ENCODE measurements around the gene IZUMO2. TPM values are rescaled to one million over a fixed set of nuclear protein-coding genes. Genes with fewer than 3 reads are reported as not detected.

The IZUMO2 gene
- total and polyA plus RNA-seq, 10 of the 15 experiments (the other 5 are each of a cell fraction or from before 2014, with no cell fraction given) = not detected

- no peak for ATAC-seq
- no peak overlapping the region for H3K4me3 ChIP-seq
- H4K20me1 ChIP-seq (ENCODE audit: control insufficient read depth, insufficient read depth) = no peaks in the 10 kb centered on the region
- H2AFZ ChIP-seq (ENCODE audit: control insufficient read depth, low read depth, low read length) = no peak overlapping the region
- no peak overlapping the region for H3K27ac ChIP-seq (ENCODE audit: control insufficient read depth, insufficient read depth)
- intact Hi-C loops (cut with micrococcal nuclease; ENCODE audit: unreplicated experiment) = no loop called here
- ChIA-PET SMC1A (ENCODE audit: uncharacterized antibody, unreplicated experiment) (no interaction called here), RAD21 (ENCODE audit: unreplicated experiment) (interaction anchor here (0.7 to 1.6 kb wide), 2 partner anchors 10 to 155 kb away, joined by 3 to 5 read pairs; partner anchors contain the start of gene KCNC3), POLR2A (interaction anchor here (0.7 kb wide), 1 partner anchor 68 kb away, joined by 4 read pairs; no protein-coding TSS in a partner anchor), CTCF (interaction anchor here (1.1 to 1.4 kb wide), 2 partner anchors 9 to 27 kb away, joined by 4 read pairs; no protein-coding TSS in a partner anchor)
- H3K9me3 ChIP-seq (replicated peaks; ENCODE audit: control insufficient read depth, insufficient read depth, low read length) = no peaks in the 10 kb centered on the region; the same call in 2 of the 3 replicates
- FAIRE-seq = no peak
- no peak for TF ChIP-seq HDAC2 (IDR thresholded peaks at IDR 0.05)
- TF ChIP-seq SMC3 (IDR thresholded peaks at IDR 0.05; ENCODE audit: borderline replicate concordance, low read length) = no peak
- TF ChIP-seq ZZZ3 (IDR thresholded peaks at IDR 0.05; ENCODE audit: control insufficient read depth, insufficient read length, low read depth) = no peak
- no peak for TF ChIP-seq EGR1 (IDR thresholded peaks at IDR 0.05; ENCODE audit: borderline replicate concordance in 1 of 2, low read depth in 2 of 2, low read length in 2 of 2)
- no peak for TF ChIP-seq NBN (IDR thresholded peaks at IDR 0.05)
- no peak for TF ChIP-seq NKRF (conservative IDR thresholded peaks at IDR 0.05)
- no peak for TF ChIP-seq MAX (IDR thresholded peaks at IDR 0.05; ENCODE audit: low read depth, low read length)
- TF ChIP-seq GABPA (IDR thresholded peaks at IDR 0.05; ENCODE audit: low read depth) = no peak
- no peak for TF ChIP-seq ZBED1 (IDR thresholded peaks at IDR 0.05; ENCODE audit: borderline replicate concordance)
- no peak for TF ChIP-seq GATAD2B (conservative IDR thresholded peaks at IDR 0.05; ENCODE audit: low read depth)
- TF ChIP-seq ZBTB33 (IDR thresholded peaks at IDR 0.05) = no peak
- no peaks in the 10 kb centered on the region for H3K27me3 ChIP-seq (replicated peaks in 1 of 2; ENCODE audit: control insufficient read depth in 2 of 2, insufficient read depth in 2 of 2, low read length in 1 of 2)
- in situ Hi-C loops (cut with MboI) = no loop called here
- no peaks in the 10 kb centered on the region for H3K36me3 ChIP-seq (ENCODE audit: control insufficient read depth in 2 of 2, insufficient read depth in 2 of 2, low read length in 1 of 2)
- peaks cover 3% of the 10 kb centered on the region; the same call in 1 of the 2 replicates for H3K4me1 ChIP-seq (ENCODE audit: control insufficient read depth, insufficient read depth, low read length)
- 39% methylated on average over 5 of the region's 5 CpGs for WGBS (ENCODE audit: insufficient coverage, insufficient replicate concordance, low lambda C conversion rate, missing lambda C conversion rate)
- no TSS peak for BruUV-seq (replicated peaks)
- no peak for DNase-seq (ENCODE audit: low read depth, low spot score)
- H3K4me2 ChIP-seq (ENCODE audit: control insufficient read depth, insufficient read depth) = no peak overlapping the region
- H3K9ac ChIP-seq (ENCODE audit: control insufficient read depth, insufficient read depth, low read length) = no peak overlapping the region
- no peaks in the 10 kb centered on the region for H3K79me2 ChIP-seq (ENCODE audit: control insufficient read depth, insufficient read depth, low read length)
Observed at GRCh38 chr19:50174100-50174793, 11.2 kb upstream of the IZUMO2 start.

Data from GM12878 (cell line).